Breast epithelium (tissue), 4 donors: ENCODE measurements around the gene TNFSF8. TPM values are rescaled to one million over a fixed set of nuclear protein-coding genes. Genes with fewer than 3 reads are reported as not detected.

Experiments used
- DNase-seq, 2 donors: peaks; one replicate each; pipeline ENCODE4 v3.0.0-alpha.2; 2019; ENCODE audit warnings: low spot score in 2 of 2
- H3K27ac ChIP-seq, 2 donors: fragments of 200-600 bp; sonication (generic) in 1 of 2; one replicate each; pipeline ENCODE4 v1.5.1; 2016 to 2019; ENCODE audit warnings: mild to moderate bottlenecking in 1 of 2
- H3K27me3 ChIP-seq, 2 donors: fragments of 200-600 bp; sonication (generic) in 1 of 2; one replicate each; pipeline versions ENCODE4 v1.5.1 to v1.6.0; 2017 to 2019; ENCODE audit warnings: control low read depth in 1 of 2, mild to moderate bottlenecking in 1 of 2
- H3K36me3 ChIP-seq: fragments of 200-600 bp; one replicate; pipeline ENCODE4 v1.5.1; 2019
- H3K4me1 ChIP-seq, 2 donors: fragments of 200-600 bp; sonication (generic); one replicate each; pipeline ENCODE4 v1.5.1; 2016 to 2019; ENCODE audit warnings: control low read depth in 1 of 2
- H3K4me3 ChIP-seq, 3 donors: fragments of 200-600 bp; sonication (generic); 1 replicate in 2 of 3; 2 replicates in 1 of 3; pipeline ENCODE4 v1.5.1; 2016 to 2019; ENCODE audit warnings: mild to moderate bottlenecking in 3 of 3, moderate library complexity in 2 of 3
- H3K9me3 ChIP-seq, 2 donors: fragments of 200-600 bp; sonication (generic) in 1 of 2; one replicate each; pipeline ENCODE4 v1.5.1; 2016 to 2019; ENCODE audit warnings: control low read depth in 1 of 2
- CTCF ChIP-seq, 3 donors: fragments of 450-650 bp; IDR thresholded peaks; one replicate each; pipeline ENCODE4 v1.5.1; 2016 to 2017; ENCODE audit warnings: antibody characterized with exemption in 3 of 3, mild to moderate bottlenecking in 3 of 3, moderate library complexity in 3 of 3
- POLR2A ChIP-seq: fragments of 450-650 bp; IDR thresholded peaks from one replicate; pipeline ENCODE4 v1.6.1; 2016; ENCODE audit warnings: antibody characterized with exemption, mild to moderate bottlenecking, moderate library complexity
- POLR2AphosphoS5 ChIP-seq, 3 donors: sonication (generic); formaldehyde crosslinking; IDR thresholded peaks; one replicate each; pipeline ENCODE4 v1.6.1; 2017; ENCODE audit warnings: antibody characterized with exemption in 3 of 3
- intact Hi-C: fragments of 100-400 bp; cut with DNase I; formaldehyde crosslinking; loops from one replicate; pipeline ENCODE4 v1.15.1; 2023; ENCODE audit warnings: low total_unique reads
- total RNA-seq, 3 donors: library from RNA; depleted of rRNA; stranded (reverse); fragments of >200 nt; gene quantifications; one replicate each; pipeline ENCODE4 v1.1.0, GENCODE V29; 2016

TNFSF8 gene
- total RNA-seq, 3 donors from 2014 or later = 2.6 to 9.8 (median 4.7) TPM

- Histone ChIP-seq H3K4me3 (no peak overlapping the region), H3K36me3 (no peaks in the 10 kb centered on the region), H3K27ac (no peak overlapping the region), H3K4me1 (no peaks in the 10 kb centered on the region), H3K9me3 (no peaks in the 10 kb centered on the region), H3K27me3 (no peaks in the 10 kb centered on the region)
- TF ChIP-seq CTCF (IDR thresholded peaks at IDR 0.05) (no peak), POLR2A (no peak), POLR2AphosphoS5 (IDR thresholded peaks at IDR 0.05) (no peak)
- intact Hi-C loops = no loop called here
- DNase-seq = no peak
Observed at GRCh38 chr9:114856942-114857315, 73.5 kb downstream of the TNFSF8 start.

- Histone ChIP-seq H3K9me3 (no peaks in the 10 kb centered on the region), H3K27me3 (no peaks in the 10 kb centered on the region), H3K27ac (peak overlapping the region in 1 of 2 donors; percentile 19), H3K4me1 (no peaks in the 10 kb centered on the region), H3K36me3 (no peaks in the 10 kb centered on the region), H3K4me3 (no peak overlapping the region)
- intact Hi-C loops = no loop called here
- TF ChIP-seq POLR2A (no peak), POLR2AphosphoS5 (IDR thresholded peaks at IDR 0.05) (no peak), CTCF (IDR thresholded peaks at IDR 0.05) (no peak)
- DNase-seq = no peak
Observed at GRCh38 chr9:114856215-114856941, 74.0 kb downstream of the TNFSF8 start.

- Histone ChIP-seq H3K4me1 (no peaks in the 10 kb centered on the region), H3K27ac (no peak overlapping the region), H3K36me3 (no peaks in the 10 kb centered on the region), H3K9me3 (no peaks in the 10 kb centered on the region), H3K27me3 (no peaks in the 10 kb centered on the region), H3K4me3 (no peak overlapping the region)
- no peak for DNase-seq
- no peak for TF ChIP-seq POLR2A
- no peak for TF ChIP-seq POLR2AphosphoS5 (IDR thresholded peaks at IDR 0.05)
- no peak for TF ChIP-seq CTCF (IDR thresholded peaks at IDR 0.05)
- intact Hi-C loops = no loop called here
Observed at GRCh38 chr9:114855488-114855887, 74.9 kb downstream of the TNFSF8 start.

- Histone ChIP-seq H3K27me3 (no peaks in the 10 kb centered on the region), H3K36me3 (no peaks in the 10 kb centered on the region), H3K27ac (no peak overlapping the region), H3K9me3 (no peaks in the 10 kb centered on the region), H3K4me1 (no peaks in the 10 kb centered on the region), H3K4me3 (no peak overlapping the region)
- no peak for TF ChIP-seq POLR2AphosphoS5 (IDR thresholded peaks at IDR 0.05)
- TF ChIP-seq CTCF (IDR thresholded peaks at IDR 0.05) = no peak
- TF ChIP-seq POLR2A = no peak
- intact Hi-C loops = no loop called here
- DNase-seq = no peak
Observed at GRCh38 chr9:114854736-114855355, 75.5 kb downstream of the TNFSF8 start.

- H3K27ac ChIP-seq = no peak overlapping the region
- intact Hi-C loops = no loop called here
- H3K4me1 ChIP-seq = no peaks in the 10 kb centered on the region
- TF ChIP-seq POLR2A = no peak
- no peak for TF ChIP-seq POLR2AphosphoS5 (IDR thresholded peaks at IDR 0.05)
- TF ChIP-seq CTCF (IDR thresholded peaks at IDR 0.05) = no peak
- no peaks in the 10 kb centered on the region for H3K36me3 ChIP-seq
- no peak for DNase-seq
- no peak overlapping the region for H3K4me3 ChIP-seq
- H3K9me3 ChIP-seq = no peaks in the 10 kb centered on the region
- no peaks in the 10 kb centered on the region for H3K27me3 ChIP-seq
Observed at GRCh38 chr9:114853071-114853855, 77.1 kb downstream of the TNFSF8 start.
